Liver (tissue), 2 donors: ENCODE data around the gene TMEM269.

Experiments
- CTCF ChIP-seq: fragments of 150-350 bp; IDR thresholded peaks from 2 replicates; pipeline ENCODE4 v1.5.1; 2017; ENCODE audit warnings: improper control_type of control experiment, low read depth, low read length; ENCODE audit not compliant: missing input control
- YY1 ChIP-seq: IDR thresholded peaks from 2 replicates; pipeline ENCODE4 v1.6.1; 2016; ENCODE audit warnings: antibody characterized with exemption, mild to moderate bottlenecking
- donor health status: healthy.

- no peak for TF ChIP-seq YY1
- TF ChIP-seq CTCF = no peak
Measured at GRCh38 chr1:42741706-42742105, 43.1 kb upstream of the TMEM269 start.
